Mucosa of descending colon (tissue), 3 donors: ENCODE measurements around the gene GABBR2. TPM values are rescaled to one million over a fixed set of nuclear protein-coding genes. Genes with fewer than 3 reads are reported as not detected.
"Not testable (repeated sequence)": the region's sequence is repeated elsewhere in the genome, so short reads cannot be mapped to it uniquely, and the experiment has no call there.

Experiments used
- ATAC-seq: fragments of 200-7000 bp; cut with Tn5 transposase; one replicate; pipeline ENCODE4 v1.9.1; 2020; ENCODE audit warnings: mild to moderate bottlenecking, moderate library complexity
- DNase-seq, 3 donors: peaks; one replicate each; pipeline ENCODE4 v3.0.0-alpha.2; 2020
- H3K36me3 ChIP-seq: fragments of 200-600 bp; one replicate; pipeline ENCODE4 v1.8.0; 2021; ENCODE audit warnings: low read depth, mild to moderate bottlenecking
- H3K4me1 ChIP-seq: fragments of 200-600 bp; one replicate; pipeline ENCODE4 v1.8.0; 2021; ENCODE audit warnings: low read depth, mild to moderate bottlenecking
- H3K4me3 ChIP-seq: fragments of 200-600 bp; one replicate; pipeline ENCODE4 v1.8.0; 2021; ENCODE audit warnings: mild to moderate bottlenecking
- H3K9me3 ChIP-seq: fragments of 200-600 bp; one replicate; pipeline ENCODE4 v1.8.0; 2021; ENCODE audit warnings: mild to moderate bottlenecking
- CTCF ChIP-seq: fragments of 200-600 bp; IDR thresholded peaks from one replicate; pipeline ENCODE4 v1.8.0; 2022; ENCODE audit warnings: antibody characterized with exemption, mild to moderate bottlenecking
- intact Hi-C, 2 donors: fragments of 100-400 bp; cut with DNase I in 1 of 2; cut with micrococcal nuclease in 1 of 2; formaldehyde crosslinking; loops; one replicate each; pipeline versions ENCODE4 v1.11.0 to v1.11.1; 2022; cut with DNase I, micrococcal nuclease
- total RNA-seq, 3 donors: library from RNA; stranded (reverse); fragmentation: NEBNext Ultra II Directional in 2 of 3; extraction: Animal tissue kit (Norgen Biotek cat#: 25700) in 2 of 3; gene quantifications; one replicate each; pipeline versions ENCODE4 v1.2.1 to v1.2.4, GENCODE V29; 2021 to 2023
- donor health status: DM: no; HTN: no; CAD: no; lungs with moderate emphysema.
- donor health status: DM: no; HTN: no; CAD: no.
- donor health status: DM: no; HTN: yes; CAD: no.

The GABBR2 gene
- total RNA-seq, 3 donors from 2014 or later: 0.35 TPM; not detected in 2

GRCh38 chr9:98280162-98280561 lies 428.6 kb downstream of the GABBR2 start:
- Histone ChIP-seq H3K36me3 (no peaks in the 10 kb centered on the region), H3K4me3 (no peak overlapping the region), H3K4me1 (no peaks in the 10 kb centered on the region), H3K9me3 (no peaks in the 10 kb centered on the region)
- intact Hi-C loops: no loop called here
- ATAC-seq (no peak), DNase-seq (no peak)
- TF ChIP-seq CTCF: no peak

GRCh38 chr9:98276907-98277469 lies 431.7 kb downstream of the GABBR2 start:
- intact Hi-C loops: no loop called here
- no peak for ATAC-seq

GRCh38 chr9:98275159-98275558 lies 433.6 kb downstream of the GABBR2 start:
- TF ChIP-seq CTCF: no peak
- no peaks in the 10 kb centered on the region for H3K4me1 ChIP-seq
- no peak for ATAC-seq
- no peak overlapping the region for H3K4me3 ChIP-seq
- H3K9me3 ChIP-seq: no peaks in the 10 kb centered on the region
- intact Hi-C loops: no loop called here
- no peaks in the 10 kb centered on the region for H3K36me3 ChIP-seq
- no peak for DNase-seq

More at GRCh38 chr9:98276907-98277469, 431.7 kb downstream of the GABBR2 start:
- no peak overlapping the region for H3K4me3 ChIP-seq
- no peaks in the 10 kb centered on the region for H3K4me1 ChIP-seq
- TF ChIP-seq CTCF: no peak
- no peaks in the 10 kb centered on the region for H3K36me3 ChIP-seq
- H3K9me3 ChIP-seq: no peaks in the 10 kb centered on the region
- no peak for DNase-seq

GRCh38 chr9:98272083-98272482 lies 436.7 kb downstream of the GABBR2 start:
- TF ChIP-seq CTCF: no peak
- Histone ChIP-seq H3K9me3 (no peaks in the 10 kb centered on the region), H3K4me1 (no peaks in the 10 kb centered on the region), H3K36me3 (no peaks in the 10 kb centered on the region), H3K4me3 (no peak overlapping the region)
- DNase-seq (no peak), ATAC-seq (no peak)
- intact Hi-C loops: no loop called here

- ATAC-seq (no peak), DNase-seq (no peak)
- no peaks in the 10 kb centered on the region for H3K36me3 ChIP-seq
- no peaks in the 10 kb centered on the region for H3K4me1 ChIP-seq
- intact Hi-C loops: no loop called here
- no peak overlapping the region for H3K4me3 ChIP-seq
- TF ChIP-seq CTCF: no peak
- H3K9me3 ChIP-seq: no peaks in the 10 kb centered on the region
Measured at GRCh38 chr9:98271479-98271878, 437.3 kb downstream of the GABBR2 start.

- intact Hi-C loops, H3K36me3 ChIP-seq, ATAC-seq, DNase-seq, H3K4me3 ChIP-seq, H3K4me1 ChIP-seq, H3K9me3 ChIP-seq: not testable (repeated sequence)
Measured at GRCh38 chr9:98270284-98270683, 438.5 kb downstream of the GABBR2 start.

GRCh38 chr9:98269652-98270051 lies 439.1 kb downstream of the GABBR2 start:
- intact Hi-C loops: loop anchor here in 1 of 2 donors (10.0 kb wide), 1 partner anchor 345 kb away; the partner anchor contains the start of gene TRMO
- H3K36me3 ChIP-seq, DNase-seq, H3K4me1 ChIP-seq, H3K9me3 ChIP-seq, H3K4me3 ChIP-seq, ATAC-seq: not testable (repeated sequence)

- not testable (repeated sequence) for DNase-seq, H3K36me3 ChIP-seq, ATAC-seq, H3K4me1 ChIP-seq, H3K4me3 ChIP-seq, H3K9me3 ChIP-seq
- intact Hi-C loops: loop anchor here in 1 of 2 donors (10.0 kb wide), 1 partner anchor 343 kb away; the partner anchor contains the start of gene TRMO
Measured at GRCh38 chr9:98267556-98267955, 441.2 kb downstream of the GABBR2 start.
